Colon (tissue), 2 donors: Measurements from ENCODE around the gene ERBB4.
"Not testable (repeated sequence)": the region's sequence is repeated elsewhere in the genome, so short reads cannot be mapped to it uniquely, and the experiment has no call there.

Source experiments
- FAIRE-seq: peaks from 2 replicates; lab custom pipeline; 2012; peaks lifted over from hg19 to GRCh38; lab: Jason Lieb, UNC
- donor health status: control.
- donor health status: control.

Gene ERBB4

DNA sequence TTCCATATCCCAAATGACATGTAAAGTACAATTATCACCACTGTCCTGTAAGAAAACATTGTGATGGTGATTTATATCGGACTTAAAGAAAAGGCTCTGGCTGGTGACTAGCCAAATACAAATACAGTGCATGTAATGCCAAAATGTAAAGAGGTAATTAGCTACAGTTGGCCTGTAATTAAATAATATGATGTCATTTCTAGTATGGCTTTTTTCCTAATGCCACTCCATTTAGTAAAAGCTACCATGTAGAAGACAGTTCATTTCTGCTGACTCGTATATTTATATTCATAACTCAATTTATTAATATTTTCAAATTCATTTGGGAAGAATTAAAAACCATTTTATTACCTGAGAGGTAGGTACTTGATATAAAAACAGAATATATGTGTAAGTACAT, 815.7 kb downstream of the ERBB4 start:
- no peak for FAIRE-seq

GRCh38 chr2:211721874-211722273, 816.7 kb downstream of the ERBB4 start:
- not testable (repeated sequence) for FAIRE-seq

DNA sequence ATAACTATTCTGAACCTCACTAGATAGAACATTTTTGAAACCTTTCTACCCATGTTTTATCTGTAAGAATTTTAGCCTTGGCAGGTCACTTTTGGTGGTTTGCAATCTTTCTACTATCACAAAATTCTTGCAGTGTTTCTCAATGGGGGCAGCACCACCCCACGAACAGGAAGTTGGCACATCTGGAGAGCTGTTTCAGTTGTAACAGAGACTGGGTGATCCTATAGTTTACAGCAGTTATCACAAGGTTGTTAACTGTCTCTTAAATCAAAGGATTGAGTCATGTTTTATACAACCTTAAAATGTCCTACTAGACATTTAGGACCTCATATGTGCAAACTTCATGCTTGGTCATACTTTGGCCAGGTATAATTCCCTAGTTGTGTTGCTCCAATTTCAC, 829.2 kb downstream of the ERBB4 start:
- FAIRE-seq = no peak

- FAIRE-seq = no peak
These were observed 845.9 kb downstream of the ERBB4 start for GRCh38 chr2:211692689-211693088.

DNA sequence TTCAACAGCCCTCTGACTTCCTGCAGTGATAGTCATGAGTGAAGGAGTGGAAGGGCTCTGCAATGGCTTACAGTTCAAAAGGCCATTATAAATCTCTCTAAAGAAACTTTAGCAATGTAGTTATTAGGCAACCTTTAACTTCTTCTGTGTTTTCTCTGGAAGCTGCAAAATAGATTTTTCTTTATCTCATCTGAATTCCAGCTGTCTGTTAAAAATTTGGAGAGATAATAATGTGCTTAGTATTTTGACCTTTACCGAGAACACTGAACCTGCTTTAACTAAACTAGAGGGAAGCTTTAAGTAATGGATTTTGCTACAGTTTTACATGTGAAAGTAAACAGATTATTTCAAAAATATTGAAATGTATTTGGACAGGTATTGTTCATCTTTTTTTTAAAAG, 847.9 kb downstream of the ERBB4 start:
- FAIRE-seq = no peak

DNA sequence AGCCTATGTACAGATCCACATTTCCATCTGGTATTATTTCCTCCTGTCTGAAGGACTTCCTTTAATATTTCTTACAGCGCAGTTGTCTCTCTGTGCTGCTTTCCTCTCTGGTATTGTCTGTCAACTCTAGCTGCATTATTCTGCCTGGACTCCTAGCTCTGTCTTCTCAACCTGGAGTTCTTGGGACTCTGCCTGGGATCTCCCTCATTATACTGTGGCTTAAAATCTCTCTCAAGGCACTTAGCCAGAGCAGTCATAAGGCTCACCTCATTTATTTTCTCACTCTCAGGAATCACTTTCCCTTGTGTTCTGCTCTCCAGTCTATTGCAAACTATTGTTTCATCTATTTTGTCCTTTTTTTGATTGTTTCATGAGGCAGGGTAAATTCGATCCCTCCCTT, 850.4 kb downstream of the ERBB4 start:
- FAIRE-seq = no peak

GRCh38 chr2:211674715-211675114, 863.9 kb downstream of the ERBB4 start:
- FAIRE-seq = no peak

DNA sequence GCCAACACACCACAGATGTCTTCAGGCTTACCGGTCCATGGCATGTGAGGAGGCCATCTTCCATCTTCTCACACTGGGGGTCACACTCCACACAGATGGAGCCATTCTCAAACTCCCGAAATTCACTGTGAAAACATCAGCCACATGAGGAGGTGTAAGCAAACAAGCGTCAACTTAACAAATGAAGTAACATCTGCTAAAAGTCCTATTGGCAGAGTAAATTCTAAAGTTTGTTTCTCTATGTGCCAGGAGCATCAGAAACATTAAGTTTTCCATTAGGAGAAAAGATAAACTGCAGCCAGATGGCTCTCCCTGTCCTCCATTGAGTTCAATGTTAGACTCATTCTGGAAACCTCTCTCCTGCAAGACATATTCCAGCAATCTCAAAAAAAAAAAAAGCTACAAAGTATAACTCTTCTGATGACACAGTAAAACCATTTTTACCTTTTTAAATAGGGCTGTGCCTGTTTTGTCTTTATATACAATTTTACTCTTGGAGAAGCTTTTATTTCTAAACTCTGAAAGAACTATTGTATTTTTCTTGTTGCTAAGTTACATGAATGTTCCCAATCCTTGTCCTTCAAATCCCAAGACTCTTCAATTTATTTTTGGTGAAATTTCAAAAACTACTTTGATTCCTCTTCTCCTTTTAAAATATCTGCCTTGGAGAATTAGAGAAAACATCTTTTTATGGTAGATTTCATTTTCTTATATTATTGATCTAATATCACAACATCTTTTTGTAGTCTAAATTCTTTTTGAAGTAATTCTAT, 865.3 kb downstream of the ERBB4 start:
- FAIRE-seq = no peak

GRCh38 chr2:211671977-211672376, 866.6 kb downstream of the ERBB4 start:
- FAIRE-seq = no peak

DNA sequence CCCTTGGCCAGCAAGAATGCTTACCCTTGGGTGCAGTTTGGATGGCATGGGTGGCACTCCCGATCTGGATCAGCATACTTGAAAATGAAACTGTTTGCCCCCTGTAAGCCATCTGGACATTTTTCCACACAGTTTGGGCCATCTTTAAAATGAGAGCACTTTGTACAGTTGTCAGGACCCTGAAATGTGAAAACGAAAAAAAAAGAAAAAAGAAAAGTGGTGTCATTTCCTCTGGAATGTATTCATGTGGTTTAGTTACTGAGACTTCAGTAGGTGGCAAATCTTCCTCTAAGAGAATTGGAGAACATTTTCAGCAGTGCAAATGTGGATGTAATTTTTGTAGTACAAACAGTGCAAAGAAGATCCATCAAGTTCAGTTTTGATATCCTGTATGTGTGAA, 873.3 kb downstream of the ERBB4 start:
- FAIRE-seq = no peak

- no peak for FAIRE-seq
These were observed 874.3 kb downstream of the ERBB4 start for GRCh38 chr2:211664321-211664720.

GRCh38 chr2:211654211-211654780, 884.3 kb downstream of the ERBB4 start:
- no peak for FAIRE-seq

GRCh38 chr2:211652327-211652726, 886.3 kb downstream of the ERBB4 start:
- FAIRE-seq = no peak

DNA sequence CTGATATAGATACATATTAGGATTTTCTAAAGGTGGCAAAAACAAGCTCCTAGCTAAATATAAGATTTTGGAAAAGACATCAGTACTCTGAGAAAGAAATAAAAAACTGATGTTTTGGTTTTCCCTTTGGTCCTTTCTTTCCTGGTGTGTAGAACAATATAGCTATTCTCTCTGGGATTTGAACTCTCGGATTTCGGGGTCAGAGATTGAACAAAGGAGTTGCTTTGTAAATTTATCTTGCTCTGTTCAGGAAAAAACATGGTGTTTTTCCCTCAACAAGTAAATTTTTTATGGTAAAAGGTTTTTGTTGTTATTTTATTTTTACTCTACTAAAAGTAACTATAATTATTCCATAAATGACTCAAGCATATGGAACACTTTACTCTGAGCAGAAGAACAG, 889.3 kb downstream of the ERBB4 start:
- FAIRE-seq = no peak

- no peak for FAIRE-seq
These were observed 907.1 kb downstream of the ERBB4 start for GRCh38 chr2:211631503-211631902.

- no peak for FAIRE-seq
These were observed 915.5 kb downstream of the ERBB4 start for GRCh38 chr2:211623096-211623495.

DNA sequence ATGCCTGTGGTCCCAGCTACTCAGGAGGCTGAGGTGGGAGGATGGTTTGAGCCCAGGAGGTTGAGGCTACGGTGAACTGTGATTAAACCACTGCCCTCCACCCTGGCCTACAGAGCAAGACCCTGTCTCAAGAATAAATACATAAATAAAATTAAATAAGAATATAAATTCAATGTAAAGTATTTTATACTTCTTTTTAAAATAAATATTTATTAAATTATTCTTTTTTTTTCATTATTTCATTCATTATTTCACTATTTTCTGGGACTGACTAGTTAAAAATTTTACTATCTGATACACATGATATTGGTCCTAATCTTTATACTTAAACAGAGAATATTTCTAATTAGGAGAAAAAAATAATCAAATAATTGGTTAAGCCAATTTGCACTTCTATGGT, 917.6 kb downstream of the ERBB4 start:
- no peak for FAIRE-seq

DNA sequence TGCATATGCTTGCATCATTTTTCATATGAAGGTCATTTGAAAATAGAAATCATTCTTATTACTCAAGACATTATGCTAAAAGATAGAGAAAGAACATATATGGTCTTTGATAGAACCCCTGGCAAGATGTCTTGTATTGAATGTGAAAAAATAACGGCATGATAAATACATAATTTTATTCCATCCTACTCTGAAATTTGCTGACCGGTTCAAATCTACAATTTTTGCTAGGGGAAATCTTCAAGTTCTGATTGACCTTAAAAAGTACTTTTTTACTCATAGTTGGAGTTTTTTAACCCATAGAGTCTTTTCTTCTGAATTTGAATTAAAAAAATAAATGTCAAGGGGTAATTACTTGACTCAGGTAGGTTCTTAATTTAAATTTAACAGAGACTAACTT, 920.8 kb downstream of the ERBB4 start:
- FAIRE-seq = no peak

DNA sequence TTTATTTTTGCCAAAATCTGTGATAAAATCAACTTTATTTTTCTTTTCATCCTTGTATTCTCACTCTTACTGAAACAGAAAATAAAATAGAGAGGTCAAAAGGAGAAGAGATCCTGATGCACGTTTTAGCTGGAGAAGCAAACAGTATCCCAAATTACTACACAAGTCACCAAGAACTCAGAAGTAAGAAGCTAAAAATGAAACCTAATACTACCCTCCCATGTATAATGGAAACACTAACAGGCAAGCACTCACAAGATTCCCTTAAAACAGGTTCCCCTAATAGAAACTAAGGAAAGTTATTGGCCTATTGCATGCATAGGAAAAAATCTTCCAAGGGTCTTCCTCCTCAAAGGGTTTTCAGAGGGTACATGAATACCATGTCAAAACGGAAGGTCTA, 927.0 kb downstream of the ERBB4 start:
- no peak for FAIRE-seq

DNA sequence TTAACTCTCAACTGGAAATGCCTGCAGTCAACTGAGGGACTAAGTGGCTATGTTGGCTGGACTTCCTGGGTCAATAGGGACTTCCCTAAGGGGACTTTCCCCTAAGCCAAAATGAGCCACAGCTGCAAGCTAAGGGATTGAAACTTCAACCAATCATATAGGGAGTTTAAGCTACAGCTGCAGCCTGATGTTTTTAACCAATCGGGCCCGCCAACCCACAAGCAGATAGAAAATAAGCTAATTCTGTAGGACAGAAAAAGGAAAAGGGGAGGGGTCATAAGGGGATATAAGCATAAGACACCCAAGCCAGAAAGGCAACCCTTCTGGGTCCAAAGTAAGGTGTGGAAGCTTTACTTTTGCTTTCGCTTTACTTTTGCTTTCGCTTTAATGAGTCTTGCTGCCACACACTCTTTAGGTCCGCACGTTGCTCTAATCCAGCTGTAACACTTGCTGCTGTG, 927.5 kb downstream of the ERBB4 start:
- no peak for FAIRE-seq

- FAIRE-seq = no peak
These were observed 929.5 kb downstream of the ERBB4 start for GRCh38 chr2:211609127-211609526.

- no peak for FAIRE-seq
These were observed 939.5 kb downstream of the ERBB4 start for GRCh38 chr2:211599146-211599545.

DNA sequence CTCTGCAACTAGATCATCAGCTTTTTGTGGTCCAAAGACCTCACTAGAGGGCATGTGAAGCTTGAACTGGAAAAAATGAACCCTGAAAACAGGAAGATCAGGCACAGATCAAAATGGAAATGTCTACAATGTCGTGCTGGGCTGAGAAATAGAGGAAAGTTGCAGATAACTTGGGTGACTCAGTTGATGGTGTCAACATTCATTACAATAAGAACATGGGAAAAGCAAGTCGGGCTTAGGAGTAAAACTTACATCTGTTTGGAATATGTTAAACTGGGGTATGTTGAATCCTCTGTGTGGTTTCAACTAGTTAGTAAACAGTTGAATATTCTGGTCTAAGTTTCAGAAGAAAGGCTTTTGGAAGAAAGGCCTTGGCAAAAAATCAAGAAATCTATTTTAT, 940.4 kb downstream of the ERBB4 start:
- FAIRE-seq = no peak

DNA sequence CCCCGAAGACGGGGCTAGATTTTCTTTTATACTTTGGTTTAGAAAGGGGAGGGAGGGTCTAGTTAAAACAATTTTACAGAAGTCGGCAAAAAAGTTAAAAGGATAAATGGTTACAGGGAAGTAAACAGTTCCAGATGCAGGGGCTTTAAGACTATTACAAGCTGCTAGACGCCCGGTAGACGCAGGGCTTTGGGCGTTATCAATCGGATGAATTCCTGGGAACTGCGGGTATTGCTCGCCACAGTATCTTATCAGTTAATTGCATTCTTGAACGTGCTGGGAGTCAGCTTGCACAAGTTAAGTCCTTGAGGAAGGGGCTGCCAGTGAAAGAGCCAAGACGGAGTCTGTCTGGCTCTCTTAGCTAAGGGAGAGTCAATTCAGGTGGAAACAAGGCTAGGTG, 946.6 kb downstream of the ERBB4 start:
- not testable (repeated sequence) for FAIRE-seq
